Mesangial cell (primary cell): ENCODE results near the gene TP53I11. TPM values are rescaled to one million over a fixed set of nuclear protein-coding genes. Genes with fewer than 3 reads are reported as not detected.

ENCODE experiments used
- total RNA-seq: library from RNA; depleted of rRNA; stranded (reverse); fragments of >200 nt; gene quantifications from 2 replicates; pipeline ENCODE4 v1.2.3, GENCODE V29; 2015

Gene TP53I11
- total RNA-seq: 13.1 and 18.3 TPM in 2 replicates

GRCh38 chr11:44950625-44951476 is at the start of gene TP53I11:
Gene TP53I11 (minus strand): TSS chr11:44950883. CDS start chr11:44938335, 12,548 bp downstream.

Other genes starting within 250 kb of the TP53I11 start
- gene TSPAN18, start 223.9 kb downstream of the TP53I11 start, total RNA-seq: 0.38 and 1.8 TPM in 2 replicates
- gene PRDM11, start 195.8 kb upstream of the TP53I11 start, total RNA-seq: 5.1 and 12.3 TPM in 2 replicates